NB4 (cell line): Measurements from ENCODE around the gene RXRB.
"Not testable (repeated sequence)": the region's sequence is repeated elsewhere in the genome, so short reads cannot be mapped to it uniquely, and the experiment has no call there.

Source experiments
- DNase-seq: peaks from one replicate; pipeline ENCODE4 v3.0.0; 2010; ENCODE audit warnings: low read depth
- H3K4me3 ChIP-seq: one replicate; pipeline ENCODE4 v1.5.1; 2011; ENCODE audit warnings: mild to moderate bottlenecking, low read depth, low read length, moderate library complexity
- MYC ChIP-seq: IDR thresholded peaks from 2 replicates; pipeline ENCODE4 v1.6.1; 2011; ENCODE audit warnings: low read depth, low read length
- POLR2A ChIP-seq: IDR thresholded peaks from 2 replicates; pipeline ENCODE4 v1.6.1; 2011; ENCODE audit warnings: mild to moderate bottlenecking; ENCODE audit not compliant: insufficient read length; ENCODE audit errors: extremely low read depth
- TF ChIP-seq, protein P1 (sequence below): IDR thresholded peaks from one replicate; pipeline ENCODE4 v1.5.1; 2012; ENCODE audit warnings: low read depth, low read length
- TF ChIP-seq, protein P2 (sequence below): IDR thresholded peaks from 2 replicates; pipeline ENCODE4 v1.6.1; 2011; ENCODE audit warnings: low read depth, low read length

Gene RXRB

DNA sequence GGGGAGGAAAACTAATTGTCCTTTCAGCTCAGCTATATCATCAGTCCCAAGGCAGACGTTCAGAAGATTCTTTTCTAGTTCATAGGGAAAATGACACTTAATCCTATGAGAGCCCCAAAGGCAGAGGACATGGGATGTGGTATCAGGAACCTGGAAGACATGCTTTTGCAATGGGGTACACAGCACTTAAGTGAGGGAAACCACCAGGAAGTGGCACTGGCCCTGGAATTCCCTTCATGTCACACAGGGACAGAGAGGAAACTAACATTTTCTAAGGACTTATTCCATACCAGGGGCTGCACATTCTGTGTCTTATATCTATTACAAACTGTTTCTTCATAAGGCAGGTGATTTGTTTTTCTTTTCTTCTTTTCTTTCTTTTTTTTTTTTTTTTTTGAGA is 43.0 kb upstream of the RXRB start:
- DNase-seq = no peak
- TF ChIP-seq, protein P1, sequence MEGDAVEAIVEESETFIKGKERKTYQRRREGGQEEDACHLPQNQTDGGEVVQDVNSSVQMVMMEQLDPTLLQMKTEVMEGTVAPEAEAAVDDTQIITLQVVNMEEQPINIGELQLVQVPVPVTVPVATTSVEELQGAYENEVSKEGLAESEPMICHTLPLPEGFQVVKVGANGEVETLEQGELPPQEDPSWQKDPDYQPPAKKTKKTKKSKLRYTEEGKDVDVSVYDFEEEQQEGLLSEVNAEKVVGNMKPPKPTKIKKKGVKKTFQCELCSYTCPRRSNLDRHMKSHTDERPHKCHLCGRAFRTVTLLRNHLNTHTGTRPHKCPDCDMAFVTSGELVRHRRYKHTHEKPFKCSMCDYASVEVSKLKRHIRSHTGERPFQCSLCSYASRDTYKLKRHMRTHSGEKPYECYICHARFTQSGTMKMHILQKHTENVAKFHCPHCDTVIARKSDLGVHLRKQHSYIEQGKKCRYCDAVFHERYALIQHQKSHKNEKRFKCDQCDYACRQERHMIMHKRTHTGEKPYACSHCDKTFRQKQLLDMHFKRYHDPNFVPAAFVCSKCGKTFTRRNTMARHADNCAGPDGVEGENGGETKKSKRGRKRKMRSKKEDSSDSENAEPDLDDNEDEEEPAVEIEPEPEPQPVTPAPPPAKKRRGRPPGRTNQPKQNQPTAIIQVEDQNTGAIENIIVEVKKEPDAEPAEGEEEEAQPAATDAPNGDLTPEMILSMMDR = no peak
- TF ChIP-seq POLR2A (no peak), MYC (no peak)
- TF ChIP-seq, protein P2, sequence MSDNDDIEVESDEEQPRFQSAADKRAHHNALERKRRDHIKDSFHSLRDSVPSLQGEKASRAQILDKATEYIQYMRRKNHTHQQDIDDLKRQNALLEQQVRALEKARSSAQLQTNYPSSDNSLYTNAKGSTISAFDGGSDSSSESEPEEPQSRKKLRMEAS = no peak
- H3K4me3 ChIP-seq = no peak overlapping the region

DNA sequence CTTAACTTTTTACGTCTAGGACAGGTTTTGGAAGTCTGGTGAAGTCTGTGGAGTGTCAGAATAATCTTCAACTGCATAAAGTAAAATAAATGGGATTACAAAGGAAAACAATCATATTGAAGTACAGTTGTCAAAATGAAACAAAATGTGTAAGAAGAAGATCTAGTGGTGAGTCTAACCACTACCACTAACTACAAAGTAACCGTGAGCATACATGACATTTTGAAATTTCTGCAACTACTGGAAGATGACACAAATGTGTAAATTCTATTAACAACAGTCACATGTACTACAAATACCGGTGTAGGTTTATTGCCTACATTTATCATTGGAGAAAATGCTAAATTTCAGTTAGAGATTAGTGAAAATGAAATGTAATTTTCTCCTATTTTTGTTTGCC is 41.5 kb upstream of the RXRB start:
- H3K4me3 ChIP-seq = no peak overlapping the region
- DNase-seq = no peak
- TF ChIP-seq MYC (no peak), POLR2A (no peak)
- TF ChIP-seq, protein P1 = no peak
- TF ChIP-seq, protein P2 = no peak

DNA sequence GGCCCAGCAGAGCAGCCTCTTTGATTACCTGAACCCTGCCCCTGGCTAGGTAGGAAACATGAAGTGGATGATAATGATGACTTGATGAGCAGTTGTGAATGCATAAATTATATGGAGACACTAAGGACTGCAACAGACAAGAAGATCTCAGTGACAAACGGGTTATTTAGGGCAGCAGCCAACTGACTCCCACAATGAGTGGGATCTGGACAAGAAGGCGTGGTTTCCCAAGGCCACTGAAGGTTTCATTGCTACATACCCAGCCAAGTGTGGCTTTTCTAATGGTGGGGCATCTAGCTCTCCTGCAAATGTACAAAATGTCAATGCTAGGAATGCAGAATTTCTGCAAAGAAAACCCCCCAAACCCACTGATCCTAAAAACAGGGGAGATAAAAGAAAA is 37.3 kb upstream of the RXRB start:
- no peak for DNase-seq
- no peak overlapping the region for H3K4me3 ChIP-seq
- TF ChIP-seq, protein P2 = no peak
- TF ChIP-seq, protein P1 = no peak
- TF ChIP-seq MYC (no peak), POLR2A (no peak)

- no peak overlapping the region for H3K4me3 ChIP-seq
- TF ChIP-seq MYC (no peak), POLR2A (no peak)
- TF ChIP-seq, protein P1 = no peak
- TF ChIP-seq, protein P2 = no peak
- no peak for DNase-seq
These were observed 36.4 kb upstream of the RXRB start for GRCh38 chr6:33236852-33237251.

GRCh38 chr6:33236328-33236727 is 35.9 kb upstream of the RXRB start:
- DNase-seq = no peak
- no peak for TF ChIP-seq POLR2A
- TF ChIP-seq MYC = no peak
- TF ChIP-seq, protein P1 = no peak
- TF ChIP-seq, protein P2 = no peak
- H3K4me3 ChIP-seq = no peak overlapping the region

DNA sequence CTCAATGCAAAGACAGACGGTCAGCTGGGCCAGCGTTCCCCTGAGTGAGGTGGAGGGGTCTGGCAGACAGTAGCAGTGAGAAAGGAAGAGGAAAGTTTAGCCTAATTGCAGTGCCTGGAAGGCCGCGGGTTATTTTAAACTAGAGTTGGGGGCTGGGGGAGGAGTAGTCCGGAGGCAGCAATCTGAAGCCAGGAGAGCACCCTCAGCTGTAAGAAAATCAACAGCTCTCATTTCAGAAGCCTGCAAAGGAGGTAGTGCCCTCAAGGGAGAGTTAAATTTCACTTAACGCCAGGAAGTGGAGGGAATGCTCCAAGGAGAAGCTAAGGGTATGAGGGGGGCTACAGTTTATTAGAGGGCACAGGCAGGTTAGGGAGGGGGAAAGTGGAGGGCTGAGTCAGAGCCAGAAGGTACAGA is 34.8 kb upstream of the RXRB start:
- TF ChIP-seq, protein P2 = no peak
- TF ChIP-seq MYC (no peak), POLR2A (no peak)
- no peak overlapping the region for H3K4me3 ChIP-seq
- no peak for DNase-seq

DNA sequence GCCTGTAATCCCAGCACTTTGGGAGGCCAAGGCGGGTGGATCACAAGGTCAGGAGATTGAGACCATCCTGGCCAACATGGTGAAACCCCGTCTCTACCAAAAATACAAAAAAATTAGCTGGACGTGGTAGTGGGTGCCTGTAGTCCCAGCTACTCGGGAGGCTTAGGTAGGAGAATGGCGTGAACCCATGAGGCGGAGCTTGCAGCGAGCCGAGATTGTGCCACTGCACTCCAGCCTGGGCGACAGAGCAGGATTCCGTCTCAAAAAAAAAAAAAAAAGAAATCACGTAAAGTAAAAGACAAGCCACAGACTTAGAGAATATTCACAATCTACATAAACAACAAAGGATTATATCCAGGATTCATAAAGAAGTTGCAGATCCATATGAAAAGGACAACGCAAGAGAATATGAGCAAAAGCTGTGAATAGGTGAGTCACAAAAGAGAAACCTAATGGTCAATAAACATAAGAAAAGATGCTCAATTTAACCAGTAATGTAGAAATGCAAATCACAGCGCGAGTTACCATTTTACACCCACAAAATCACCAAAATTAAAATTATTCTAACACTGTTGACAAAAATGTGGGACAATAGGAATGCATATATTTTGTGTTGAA is 26.1 kb upstream of the RXRB start:
- DNase-seq, H3K4me3 ChIP-seq: not testable (repeated sequence)
